Fibroblast of villous mesenchyme (primary cell): ENCODE data around the gene GP1BA. TPM values are rescaled to one million over a fixed set of nuclear protein-coding genes. Genes with fewer than 3 reads are reported as not detected.
"Not testable (repeated sequence)": the region's sequence is repeated elsewhere in the genome, so short reads cannot be mapped to it uniquely, and the experiment has no call there.

Source experiments
- DNase-seq: peaks from one replicate; pipeline ENCODE4 v3.0.0-alpha.2; 2010; ENCODE audit warnings: low read depth
- H3K4me3 ChIP-seq: 2 replicates; pipeline ENCODE4 v1.5.1; 2011; ENCODE audit warnings: low read depth, mild to moderate bottlenecking, low read length
- total RNA-seq: library from RNA; depleted of rRNA; stranded (reverse); fragments of >200 nt; gene quantifications from 2 replicates; pipeline ENCODE4 v1.2.3, GENCODE V29; 2012
- TF ChIP-seq, protein P1 (sequence below): IDR thresholded peaks from 2 replicates; pipeline ENCODE4 v1.5.1; 2012; ENCODE audit warnings: low read depth, mild to moderate bottlenecking, low read length; ENCODE audit not compliant: insufficient read depth

The GP1BA gene
- total RNA-seq, 1 donor = not detected

DNA sequence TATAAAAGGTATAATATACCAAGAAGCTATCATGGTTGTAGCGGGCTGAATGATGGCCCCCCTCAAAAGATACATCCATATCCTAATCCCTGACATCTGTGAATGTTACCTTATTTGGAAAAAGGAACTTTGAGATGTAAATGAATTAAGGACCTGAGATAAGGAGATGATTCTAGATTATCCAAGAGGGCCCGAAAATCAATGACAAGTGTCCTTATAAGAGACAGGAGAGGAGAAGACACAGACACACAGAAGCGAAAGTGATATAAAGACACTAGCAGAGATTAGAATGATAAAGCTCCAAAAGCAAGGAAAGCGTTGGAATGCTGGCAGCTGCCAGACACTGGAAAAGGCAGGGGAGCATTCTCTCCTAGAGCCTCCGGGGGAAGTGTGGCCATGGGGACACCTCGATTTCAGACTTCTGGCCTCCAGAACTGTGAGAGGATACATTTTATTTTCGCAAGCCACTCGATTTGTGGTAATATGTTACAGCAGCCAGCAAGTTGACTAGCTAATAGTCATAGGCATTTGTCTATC is 12.5 kb upstream of the GP1BA start:
- TF ChIP-seq, protein P1, sequence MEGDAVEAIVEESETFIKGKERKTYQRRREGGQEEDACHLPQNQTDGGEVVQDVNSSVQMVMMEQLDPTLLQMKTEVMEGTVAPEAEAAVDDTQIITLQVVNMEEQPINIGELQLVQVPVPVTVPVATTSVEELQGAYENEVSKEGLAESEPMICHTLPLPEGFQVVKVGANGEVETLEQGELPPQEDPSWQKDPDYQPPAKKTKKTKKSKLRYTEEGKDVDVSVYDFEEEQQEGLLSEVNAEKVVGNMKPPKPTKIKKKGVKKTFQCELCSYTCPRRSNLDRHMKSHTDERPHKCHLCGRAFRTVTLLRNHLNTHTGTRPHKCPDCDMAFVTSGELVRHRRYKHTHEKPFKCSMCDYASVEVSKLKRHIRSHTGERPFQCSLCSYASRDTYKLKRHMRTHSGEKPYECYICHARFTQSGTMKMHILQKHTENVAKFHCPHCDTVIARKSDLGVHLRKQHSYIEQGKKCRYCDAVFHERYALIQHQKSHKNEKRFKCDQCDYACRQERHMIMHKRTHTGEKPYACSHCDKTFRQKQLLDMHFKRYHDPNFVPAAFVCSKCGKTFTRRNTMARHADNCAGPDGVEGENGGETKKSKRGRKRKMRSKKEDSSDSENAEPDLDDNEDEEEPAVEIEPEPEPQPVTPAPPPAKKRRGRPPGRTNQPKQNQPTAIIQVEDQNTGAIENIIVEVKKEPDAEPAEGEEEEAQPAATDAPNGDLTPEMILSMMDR = no peak
- no peak overlapping the region for H3K4me3 ChIP-seq
- peak; percentile 16 for DNase-seq

DNA sequence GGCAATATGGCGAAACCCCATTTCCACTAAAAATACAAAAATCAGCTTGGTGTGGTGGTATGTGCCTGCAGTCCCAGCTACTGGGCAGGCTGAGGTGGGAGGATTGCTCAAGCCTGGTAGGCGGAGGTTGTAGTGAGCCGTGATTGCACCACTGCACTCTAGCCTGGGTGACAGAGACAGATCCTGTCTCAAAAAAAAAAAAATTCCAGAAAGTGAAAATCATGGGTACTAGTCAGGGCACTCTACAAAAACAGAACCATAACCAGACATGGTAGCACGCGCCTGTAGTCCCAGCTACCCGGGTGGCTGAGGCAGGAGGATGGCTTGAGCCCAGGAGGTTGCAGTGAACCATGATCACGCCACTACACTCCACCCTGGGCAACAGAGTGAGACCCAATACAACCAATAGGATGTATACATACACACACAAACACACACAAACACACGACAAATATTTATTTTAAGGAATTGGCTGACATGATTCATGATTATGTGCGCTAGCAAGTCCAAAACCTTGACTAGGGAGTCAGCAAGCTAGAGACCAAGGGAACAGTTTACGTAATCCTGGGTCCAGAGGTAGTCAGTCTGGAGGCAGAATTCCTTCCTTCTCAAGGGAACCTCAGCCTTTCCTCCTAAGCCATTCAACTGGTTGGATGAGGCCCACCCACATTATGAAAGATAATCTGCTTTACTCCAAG is 11.6 kb upstream of the GP1BA start:
- no peak overlapping the region for H3K4me3 ChIP-seq
- peak; percentile 80 for DNase-seq
- TF ChIP-seq, protein P1 = no peak

DNA sequence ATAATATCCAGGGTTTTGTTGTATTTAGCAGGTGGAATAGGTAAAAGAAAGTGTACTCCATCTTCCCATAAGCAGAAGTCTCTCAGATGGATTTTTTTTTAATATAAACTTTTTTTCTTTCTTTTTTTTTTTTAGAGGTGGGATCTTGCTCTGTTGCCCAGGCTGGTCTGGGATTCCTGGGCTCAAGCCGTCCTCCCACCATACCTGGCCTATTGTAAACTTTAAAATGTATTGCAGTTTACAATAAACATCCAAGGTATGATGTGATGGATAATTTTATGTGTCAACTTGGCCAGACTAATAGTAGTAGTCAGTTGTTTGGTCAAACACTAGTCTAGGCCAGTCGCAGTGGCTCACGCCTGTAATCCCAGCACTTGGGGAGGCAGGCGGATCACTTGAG is 10.8 kb upstream of the GP1BA start:
- TF ChIP-seq, protein P1 = no peak
- no peak for DNase-seq
- no peak overlapping the region for H3K4me3 ChIP-seq

DNA sequence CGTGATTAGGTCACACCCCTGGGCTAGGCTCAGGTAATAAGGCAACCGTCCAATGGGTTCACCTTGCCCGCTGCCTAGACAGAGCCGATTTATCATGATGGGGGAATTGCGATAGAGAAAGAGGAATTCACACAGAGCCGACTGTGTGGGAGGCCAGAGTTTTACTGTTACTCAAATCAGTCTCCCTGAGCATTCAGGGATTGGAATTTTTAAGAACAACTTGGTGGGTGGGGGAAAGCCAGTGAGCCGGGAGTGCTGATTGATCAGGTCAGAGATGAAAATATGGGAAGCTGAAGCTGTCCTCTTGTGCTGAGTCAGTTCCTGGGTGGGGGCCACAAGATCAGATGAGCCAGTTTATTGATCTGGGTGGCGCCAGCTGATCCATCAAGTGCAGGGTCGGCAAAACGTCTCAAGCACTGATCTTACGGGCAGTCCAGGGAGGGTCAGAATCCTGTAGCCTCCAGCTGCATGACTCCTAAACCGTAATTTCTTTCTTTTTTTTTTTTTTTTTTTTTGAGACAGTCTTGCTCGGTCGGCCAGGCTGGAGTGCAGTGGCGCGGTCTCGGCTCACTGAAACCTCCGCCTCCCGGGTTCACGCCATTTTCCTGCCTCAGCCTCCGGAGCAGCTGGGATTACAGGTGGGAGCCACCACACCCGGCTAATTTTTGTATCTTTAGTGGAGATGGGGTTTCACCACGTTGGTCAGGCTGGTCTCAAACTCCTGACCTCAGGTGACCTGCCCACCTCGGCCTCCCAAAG is 5.3 kb upstream of the GP1BA start:
- DNase-seq, H3K4me3 ChIP-seq: not testable (repeated sequence)

DNA sequence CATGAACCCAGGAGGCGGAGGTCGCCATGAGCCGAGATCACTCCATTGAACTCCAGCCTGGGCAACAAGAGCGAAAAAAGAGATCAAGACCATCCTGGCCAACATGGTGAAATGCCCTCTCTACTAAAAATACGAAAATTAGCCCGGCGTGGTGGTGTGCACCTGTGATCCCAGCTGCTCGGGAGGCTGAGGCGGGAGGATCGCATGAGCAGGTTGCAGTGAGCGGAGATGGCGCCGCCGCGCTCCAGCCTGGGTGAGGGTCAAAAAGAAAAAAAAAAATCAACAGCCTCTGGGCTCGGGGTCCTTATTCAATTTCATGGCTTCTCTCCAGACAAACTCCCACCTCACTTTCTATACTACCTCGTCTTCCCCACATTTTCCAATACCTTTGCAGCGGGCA is 3.2 kb upstream of the GP1BA start:
- no peak overlapping the region for H3K4me3 ChIP-seq
- DNase-seq = no peak

DNA sequence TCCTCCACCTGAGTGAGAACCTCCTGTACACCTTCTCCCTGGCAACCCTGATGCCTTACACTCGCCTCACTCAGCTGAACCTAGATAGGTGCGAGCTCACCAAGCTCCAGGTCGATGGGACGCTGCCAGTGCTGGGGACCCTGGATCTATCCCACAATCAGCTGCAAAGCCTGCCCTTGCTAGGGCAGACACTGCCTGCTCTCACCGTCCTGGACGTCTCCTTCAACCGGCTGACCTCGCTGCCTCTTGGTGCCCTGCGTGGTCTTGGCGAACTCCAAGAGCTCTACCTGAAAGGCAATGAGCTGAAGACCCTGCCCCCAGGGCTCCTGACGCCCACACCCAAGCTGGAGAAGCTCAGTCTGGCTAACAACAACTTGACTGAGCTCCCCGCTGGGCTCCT is 679 bp downstream of the GP1BA start:
- TF ChIP-seq, protein P1 = no peak
- H3K4me3 ChIP-seq = no peak overlapping the region
- DNase-seq = no peak

More for the DNA sequence above, 3.2 kb upstream of the GP1BA start:
- TF ChIP-seq, protein P1 = no peak

DNA sequence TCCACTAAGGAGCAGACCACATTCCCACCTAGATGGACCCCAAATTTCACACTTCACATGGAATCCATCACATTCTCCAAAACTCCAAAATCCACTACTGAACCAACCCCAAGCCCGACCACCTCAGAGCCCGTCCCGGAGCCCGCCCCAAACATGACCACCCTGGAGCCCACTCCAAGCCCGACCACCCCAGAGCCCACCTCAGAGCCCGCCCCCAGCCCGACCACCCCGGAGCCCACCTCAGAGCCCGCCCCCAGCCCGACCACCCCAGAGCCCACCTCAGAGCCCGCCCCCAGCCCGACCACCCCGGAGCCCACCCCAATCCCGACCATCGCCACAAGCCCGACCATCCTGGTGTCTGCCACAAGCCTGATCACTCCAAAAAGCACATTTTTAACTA is 1.6 kb downstream of the GP1BA start:
- TF ChIP-seq, protein P1 = no peak
- no peak overlapping the region for H3K4me3 ChIP-seq

More for the DNA sequence above, 1.6 kb downstream of the GP1BA start:
- no peak for DNase-seq
